Ishikawa (cell line): Measurements from ENCODE around the gene CRMP1.

Experiments used
- CEBPB ChIP-seq: IDR thresholded peaks from 2 replicates; pipeline ENCODE4 v1.6.1; 2012
- CREB1 ChIP-seq: IDR thresholded peaks from 2 replicates; pipeline ENCODE4 v1.6.1; 2012; ENCODE audit warnings: low read depth
- EGR1 ChIP-seq: IDR thresholded peaks from 2 replicates; pipeline ENCODE4 v1.6.1; 2012
- EP300 ChIP-seq: IDR thresholded peaks from 2 replicates; pipeline ENCODE4 v1.6.1; 2012; ENCODE audit warnings: borderline replicate concordance
- FOXM1 ChIP-seq: IDR thresholded peaks from 2 replicates; pipeline ENCODE4 v1.6.1; 2012; ENCODE audit warnings: low read depth, borderline replicate concordance
- NFIC ChIP-seq: IDR thresholded peaks from 2 replicates; pipeline ENCODE4 v1.6.1; 2012
- RAD21 ChIP-seq: IDR thresholded peaks from 2 replicates; pipeline ENCODE4 v1.6.1; 2012; ENCODE audit warnings: low read depth
- REST ChIP-seq: IDR thresholded peaks from 2 replicates; pipeline ENCODE4 v1.6.1; 2012; ENCODE audit warnings: low read depth, mild to moderate bottlenecking
- TAF1 ChIP-seq: IDR thresholded peaks from 2 replicates; pipeline ENCODE4 v1.6.1; 2012; ENCODE audit warnings: low read depth, mild to moderate bottlenecking
- TCF12 ChIP-seq: IDR thresholded peaks from 2 replicates; pipeline ENCODE4 v1.6.1; 2012; ENCODE audit warnings: low read depth
- TEAD4 ChIP-seq: IDR thresholded peaks from 2 replicates; pipeline ENCODE4 v1.6.1; 2012
- YY1 ChIP-seq: IDR thresholded peaks from 2 replicates; pipeline ENCODE4 v1.6.1; 2012; ENCODE audit warnings: low read depth
- ZBTB7A ChIP-seq: IDR thresholded peaks from 2 replicates; pipeline ENCODE4 v1.6.1; 2012; ENCODE audit warnings: low read depth
- TF ChIP-seq, protein P1 (sequence below): IDR thresholded peaks from 2 replicates; pipeline ENCODE4 v1.6.1; 2012
- TF ChIP-seq, protein P2 (sequence below): IDR thresholded peaks from 2 replicates; pipeline ENCODE4 v1.6.1; 2012

CRMP1 gene

DNA sequence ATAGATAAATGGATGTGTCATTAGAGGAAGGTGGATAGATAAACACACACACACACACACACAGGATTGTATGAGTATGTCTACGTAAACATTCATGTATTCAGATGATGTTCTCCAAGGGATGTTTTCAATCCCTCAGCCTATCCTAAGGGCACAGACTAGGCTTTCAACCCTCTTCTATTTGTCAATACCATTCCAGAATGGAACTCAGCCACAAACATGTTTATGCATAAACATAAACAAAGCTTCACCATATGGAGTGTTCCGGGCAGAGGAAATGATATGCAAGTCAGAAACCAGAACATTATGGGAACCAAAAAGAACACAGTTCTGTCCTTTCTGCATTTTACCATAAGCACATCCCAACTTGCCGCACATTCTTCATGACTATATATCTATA, 25.0 kb downstream of the CRMP1 start:
- TF ChIP-seq NFIC (no peak), CREB1 (no peak), CEBPB (no peak), FOXM1 (no peak), TCF12 (no peak), EGR1 (no peak), REST (no peak), TAF1 (no peak), ZBTB7A (no peak)

DNA sequence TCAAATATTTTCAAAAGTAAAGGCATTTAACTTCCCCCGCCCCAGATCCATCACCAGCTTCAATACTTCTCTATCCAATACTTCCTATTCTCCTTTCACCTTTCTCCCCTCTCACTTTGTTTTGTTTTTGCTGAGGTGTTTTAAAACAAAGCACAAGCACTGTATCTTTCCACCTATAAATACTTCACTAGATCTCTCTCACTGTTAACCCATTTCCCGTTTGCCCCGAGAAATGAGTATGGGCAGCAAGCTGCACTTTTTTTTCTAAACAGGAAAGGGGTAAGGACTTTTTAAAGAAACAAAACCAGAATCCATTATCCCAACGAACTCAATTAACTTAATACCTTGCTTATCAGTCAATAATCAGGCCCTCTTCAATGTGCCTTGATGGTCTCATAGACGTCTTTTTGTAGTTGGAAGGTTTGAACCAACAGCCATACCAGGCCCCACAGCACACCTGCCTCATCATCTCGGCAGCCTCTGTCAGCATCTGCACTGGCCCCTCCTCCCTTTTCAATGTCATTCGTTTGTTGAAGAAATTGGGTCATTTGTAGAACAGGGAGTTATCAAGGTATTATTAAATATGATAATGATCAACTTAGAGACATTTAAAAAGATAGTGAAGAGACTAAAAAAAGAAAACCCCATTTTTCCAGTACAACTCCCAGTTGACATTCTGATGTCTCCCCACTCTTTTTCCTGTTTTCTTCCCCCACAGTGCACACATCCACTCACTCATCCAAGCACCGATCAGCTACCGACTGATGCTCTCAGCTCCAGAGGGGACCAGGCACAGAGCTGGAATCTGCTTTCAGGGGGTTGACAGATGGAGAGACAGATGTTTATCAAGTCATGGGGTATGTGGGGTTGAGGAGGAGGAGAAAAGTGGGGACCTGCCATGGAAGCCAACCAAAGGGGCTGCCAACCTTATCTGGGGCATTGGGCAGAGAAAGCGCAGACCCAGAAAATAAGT, 25.8 kb downstream of the CRMP1 start:
- no peak for TF ChIP-seq NFIC
- no peak for TF ChIP-seq EP300
- no peak for TF ChIP-seq ZBTB7A
- TF ChIP-seq CREB1 = no peak
- no peak for TF ChIP-seq TAF1
- TF ChIP-seq, protein P1, sequence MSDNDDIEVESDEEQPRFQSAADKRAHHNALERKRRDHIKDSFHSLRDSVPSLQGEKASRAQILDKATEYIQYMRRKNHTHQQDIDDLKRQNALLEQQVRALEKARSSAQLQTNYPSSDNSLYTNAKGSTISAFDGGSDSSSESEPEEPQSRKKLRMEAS = no peak

GRCh38 chr4:5865896-5866599, 26.8 kb downstream of the CRMP1 start:
- TF ChIP-seq TEAD4 (no peak), NFIC (no peak), TCF12 (no peak), CREB1 (no peak), TAF1 (no peak), REST (no peak), FOXM1 (no peak), ZBTB7A (no peak), EGR1 (no peak), YY1 (no peak), EP300 (no peak), CEBPB (no peak)
- TF ChIP-seq, protein P1 = no peak
- TF ChIP-seq, protein P2, sequence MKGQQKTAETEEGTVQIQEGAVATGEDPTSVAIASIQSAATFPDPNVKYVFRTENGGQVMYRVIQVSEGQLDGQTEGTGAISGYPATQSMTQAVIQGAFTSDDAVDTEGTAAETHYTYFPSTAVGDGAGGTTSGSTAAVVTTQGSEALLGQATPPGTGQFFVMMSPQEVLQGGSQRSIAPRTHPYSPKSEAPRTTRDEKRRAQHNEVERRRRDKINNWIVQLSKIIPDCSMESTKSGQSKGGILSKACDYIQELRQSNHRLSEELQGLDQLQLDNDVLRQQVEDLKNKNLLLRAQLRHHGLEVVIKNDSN = no peak

DNA sequence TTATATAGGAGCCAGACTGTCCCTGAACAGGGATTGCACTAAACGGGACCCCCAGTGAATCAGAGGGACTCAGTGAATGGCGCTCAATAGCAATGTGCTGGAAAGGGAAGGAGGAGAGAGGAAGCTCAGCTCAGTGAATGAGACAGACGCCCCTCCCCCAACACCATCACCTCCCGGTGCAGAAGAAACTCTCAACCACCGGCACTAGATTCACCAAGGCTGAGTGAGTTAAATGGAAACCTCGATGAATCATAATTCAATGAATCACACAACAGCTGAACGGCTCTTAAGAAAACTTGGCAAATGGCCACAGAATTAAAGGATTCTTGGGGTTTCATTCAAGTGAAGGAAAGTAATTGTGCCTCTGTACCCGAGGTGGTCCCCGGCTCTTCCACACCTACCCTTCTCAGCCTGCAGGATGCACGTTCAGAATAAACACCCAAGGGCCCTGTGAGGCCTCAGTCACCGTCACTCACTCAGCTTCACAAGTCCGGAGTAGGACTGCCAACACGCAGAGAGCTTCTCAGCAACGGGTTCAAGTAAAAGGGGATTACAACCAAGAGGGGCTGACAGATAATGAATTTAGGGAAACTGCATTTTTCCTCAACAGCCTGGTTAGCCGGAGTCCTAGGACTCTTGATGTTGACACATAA, 29.3 kb downstream of the CRMP1 start:
- TF ChIP-seq NFIC = no peak
- no peak for TF ChIP-seq RAD21
- TF ChIP-seq, protein P2 = no peak

GRCh38 chr4:5858020-5858769, 34.7 kb downstream of the CRMP1 start:
- TF ChIP-seq FOXM1 (no peak), RAD21 (no peak), ZBTB7A (no peak), REST (no peak), NFIC (no peak), CREB1 (no peak), TAF1 (no peak), YY1 (no peak), TEAD4 (no peak), TCF12 (no peak), EGR1 (no peak), CEBPB (no peak), EP300 (no peak)
- TF ChIP-seq, protein P1 = no peak
- TF ChIP-seq, protein P2 = no peak
